ENCODE measurements around the gene CFAP410. TPM values are rescaled to one million over a fixed set of nuclear protein-coding genes. Genes with fewer than 3 reads are reported as not detected.

Gene CFAP410
- total RNA-seq, 1 donor from 2014 or later, result 24.3 TPM

DNA sequence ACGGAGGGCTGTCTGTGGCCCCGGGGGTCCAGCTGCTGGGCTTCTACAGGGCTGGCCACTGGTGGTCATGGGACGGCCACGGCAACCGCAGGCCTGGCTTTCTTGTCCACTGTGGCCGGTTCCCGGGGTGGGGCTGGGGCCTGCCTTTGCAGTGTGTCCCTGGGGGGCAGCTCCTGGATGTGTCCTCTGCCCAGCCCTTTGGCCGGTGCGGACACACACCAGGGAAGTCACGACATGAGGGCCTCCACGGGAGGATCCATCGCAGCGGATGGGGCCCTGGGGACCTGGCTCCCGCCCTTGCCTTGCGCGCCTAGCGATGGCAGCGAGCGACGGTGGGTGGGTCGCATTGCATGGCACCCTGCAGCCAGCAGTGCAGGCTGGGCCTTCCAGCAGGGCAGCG, 21.3 kb downstream of the CFAP410 start:
- Histone ChIP-seq H3K4me3 (no peak overlapping the region), H3K36me3 (peaks cover 0 to 68% of the 10 kb centered on the region in 2 donors), H3K9me3 (no peaks in the 10 kb centered on the region), H3K27ac (no peak overlapping the region), H3K27me3 (no peaks in the 10 kb centered on the region), H3K4me1 (no peaks in the 10 kb centered on the region)
- intact Hi-C loops (cut with DNase I), result loop anchor here (10.0 kb wide), 1 partner anchor 513 kb away; no protein-coding TSS in a partner anchor
- DNase-seq (ENCODE audit: extremely low spot score in 2 of 2), result no peak
- TF ChIP-seq POLR2A (IDR thresholded peaks at IDR 0.05), result no peak
- TF ChIP-seq, protein P1, sequence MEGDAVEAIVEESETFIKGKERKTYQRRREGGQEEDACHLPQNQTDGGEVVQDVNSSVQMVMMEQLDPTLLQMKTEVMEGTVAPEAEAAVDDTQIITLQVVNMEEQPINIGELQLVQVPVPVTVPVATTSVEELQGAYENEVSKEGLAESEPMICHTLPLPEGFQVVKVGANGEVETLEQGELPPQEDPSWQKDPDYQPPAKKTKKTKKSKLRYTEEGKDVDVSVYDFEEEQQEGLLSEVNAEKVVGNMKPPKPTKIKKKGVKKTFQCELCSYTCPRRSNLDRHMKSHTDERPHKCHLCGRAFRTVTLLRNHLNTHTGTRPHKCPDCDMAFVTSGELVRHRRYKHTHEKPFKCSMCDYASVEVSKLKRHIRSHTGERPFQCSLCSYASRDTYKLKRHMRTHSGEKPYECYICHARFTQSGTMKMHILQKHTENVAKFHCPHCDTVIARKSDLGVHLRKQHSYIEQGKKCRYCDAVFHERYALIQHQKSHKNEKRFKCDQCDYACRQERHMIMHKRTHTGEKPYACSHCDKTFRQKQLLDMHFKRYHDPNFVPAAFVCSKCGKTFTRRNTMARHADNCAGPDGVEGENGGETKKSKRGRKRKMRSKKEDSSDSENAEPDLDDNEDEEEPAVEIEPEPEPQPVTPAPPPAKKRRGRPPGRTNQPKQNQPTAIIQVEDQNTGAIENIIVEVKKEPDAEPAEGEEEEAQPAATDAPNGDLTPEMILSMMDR (IDR thresholded peaks at IDR 0.05), result no peak
- TF ChIP-seq POLR2AphosphoS5 (IDR thresholded peaks at IDR 0.05; ENCODE audit: insufficient read depth in 1 of 2, low read depth in 1 of 2), result no peak

DNA sequence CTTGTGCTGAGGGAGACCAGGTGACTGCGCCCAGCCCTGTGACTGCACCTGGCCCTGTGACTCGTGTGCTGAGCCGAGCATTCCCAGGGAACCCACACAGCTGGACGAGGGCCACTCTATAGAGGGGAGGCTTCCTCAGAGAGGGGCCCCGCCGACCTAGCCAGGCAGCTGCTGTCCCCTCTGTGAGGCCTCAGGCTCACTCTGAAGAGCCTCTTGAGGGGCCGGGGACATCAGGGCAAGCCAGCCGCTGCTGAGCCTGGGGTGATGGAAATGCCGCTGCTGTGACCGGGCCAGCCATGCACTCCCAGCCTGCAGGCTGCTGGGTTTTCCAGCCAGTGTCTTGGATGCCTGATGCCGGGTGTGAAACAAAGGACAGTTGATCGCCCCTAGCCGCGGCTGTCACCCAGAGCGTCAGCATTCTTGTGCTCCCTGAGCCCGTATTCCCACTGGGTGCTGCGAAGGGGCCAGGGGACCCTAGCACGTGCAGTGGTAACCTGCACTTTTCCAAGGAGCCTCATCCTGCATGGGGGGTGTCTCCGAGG, 21.9 kb downstream of the CFAP410 start:
- intact Hi-C loops (cut with DNase I), result loop anchor here (10.0 kb wide), 1 partner anchor 513 kb away; no protein-coding TSS in a partner anchor
- Histone ChIP-seq H3K4me1 (no peaks in the 10 kb centered on the region), H3K27ac (no peak overlapping the region), H3K4me3 (no peak overlapping the region), H3K27me3 (no peaks in the 10 kb centered on the region), H3K36me3 (peaks cover 0 to 68% of the 10 kb centered on the region in 2 donors), H3K9me3 (no peaks in the 10 kb centered on the region)
- DNase-seq (ENCODE audit: extremely low spot score in 2 of 2), result no peak
- TF ChIP-seq, protein P1 (IDR thresholded peaks at IDR 0.05), result no peak
- TF ChIP-seq POLR2AphosphoS5 (IDR thresholded peaks at IDR 0.05; ENCODE audit: insufficient read depth in 1 of 2, low read depth in 1 of 2), result no peak
- TF ChIP-seq POLR2A (IDR thresholded peaks at IDR 0.05), result no peak

DNA sequence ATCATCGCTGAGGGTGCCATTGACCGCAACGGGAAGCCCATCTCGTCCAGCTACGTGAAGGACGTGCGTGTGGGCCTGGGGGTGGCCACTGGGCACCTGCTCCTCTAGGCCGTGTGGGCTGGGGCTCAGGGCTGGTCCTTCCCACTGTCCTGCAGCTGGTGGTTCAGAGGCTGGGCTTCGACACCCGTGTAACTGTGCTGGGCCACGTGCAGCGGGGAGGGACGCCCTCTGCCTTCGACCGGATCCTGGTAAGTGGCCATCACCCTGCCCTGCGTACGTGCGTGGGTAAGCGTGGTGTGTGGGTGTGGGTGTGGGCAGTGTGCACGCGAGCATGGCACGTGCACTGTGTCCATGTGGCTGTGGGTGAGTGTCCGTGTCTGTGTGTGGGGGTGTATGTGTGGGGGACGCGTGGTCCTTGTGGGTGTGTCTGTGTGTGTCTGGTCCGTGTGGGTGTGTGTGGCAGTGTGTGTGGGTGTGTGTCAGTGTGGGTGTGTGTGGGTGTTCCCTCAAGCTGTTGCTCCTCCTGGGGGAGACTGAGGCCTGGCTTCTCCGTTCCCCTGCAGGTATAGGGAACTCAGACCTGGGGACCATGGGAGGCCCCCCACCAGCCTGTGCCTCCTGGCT, 22.8 kb downstream of the CFAP410 start:
- intact Hi-C loops (cut with DNase I), result loop anchor here (10.0 kb wide), 1 partner anchor 512 kb away; no protein-coding TSS in a partner anchor
- no peak for TF ChIP-seq POLR2AphosphoS5 (IDR thresholded peaks at IDR 0.05; ENCODE audit: insufficient read depth in 1 of 2, low read depth in 1 of 2)
- TF ChIP-seq POLR2A (IDR thresholded peaks at IDR 0.05), result no peak
- TF ChIP-seq, protein P1 (IDR thresholded peaks at IDR 0.05), result no peak
- Histone ChIP-seq H3K4me1 (no peaks in the 10 kb centered on the region), H3K27me3 (no peaks in the 10 kb centered on the region), H3K4me3 (no peak overlapping the region), H3K27ac (no peak overlapping the region), H3K9me3 (no peaks in the 10 kb centered on the region), H3K36me3 (peaks cover 0 to 68% of the 10 kb centered on the region in 2 donors)
- no peak for DNase-seq (ENCODE audit: extremely low spot score in 2 of 2)

DNA sequence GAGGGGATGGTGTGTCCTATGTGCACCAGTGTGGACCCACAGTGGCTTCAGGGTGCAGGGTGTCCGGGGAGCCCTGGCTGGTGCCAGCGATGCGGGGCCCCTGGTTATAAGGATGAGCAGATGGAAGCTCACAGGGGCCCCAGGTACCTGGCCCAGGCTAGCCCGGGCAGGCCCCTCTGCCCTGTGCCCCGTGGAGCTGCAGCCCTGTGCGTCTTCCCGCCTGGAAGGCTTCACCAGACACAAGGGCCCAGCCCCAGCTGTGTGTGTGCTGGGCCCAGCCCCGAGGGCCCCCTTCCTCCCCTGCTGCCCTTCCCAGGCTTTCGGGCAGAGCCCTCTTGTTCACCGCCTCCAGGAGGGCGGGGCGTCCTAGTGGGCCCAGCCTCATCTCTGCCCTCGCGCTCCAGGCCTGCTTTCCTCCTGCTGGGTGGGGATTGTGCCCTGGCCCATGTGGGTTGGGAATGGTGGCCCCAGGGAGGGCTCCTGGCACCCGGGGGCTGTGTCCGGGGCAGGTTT, 23.4 kb downstream of the CFAP410 start:
- H3K36me3 ChIP-seq, result peaks cover 0 to 68% of the 10 kb centered on the region in 2 donors
- H3K4me3 ChIP-seq, result no peak overlapping the region
- intact Hi-C loops (cut with DNase I), result loop anchor here (2.0 to 10.0 kb wide), 2 partner anchors 13 to 511 kb away; no protein-coding TSS in a partner anchor
- H3K4me1 ChIP-seq, result no peaks in the 10 kb centered on the region
- H3K27me3 ChIP-seq, result no peaks in the 10 kb centered on the region
- DNase-seq (ENCODE audit: extremely low spot score in 2 of 2), result no peak
- no peaks in the 10 kb centered on the region for H3K9me3 ChIP-seq
- no peak overlapping the region for H3K27ac ChIP-seq
- TF ChIP-seq, protein P1 (IDR thresholded peaks at IDR 0.05), result no peak
- TF ChIP-seq POLR2A (IDR thresholded peaks at IDR 0.05), result no peak
- TF ChIP-seq POLR2AphosphoS5 (IDR thresholded peaks at IDR 0.05; ENCODE audit: insufficient read depth in 1 of 2, low read depth in 1 of 2), result no peak

DNA sequence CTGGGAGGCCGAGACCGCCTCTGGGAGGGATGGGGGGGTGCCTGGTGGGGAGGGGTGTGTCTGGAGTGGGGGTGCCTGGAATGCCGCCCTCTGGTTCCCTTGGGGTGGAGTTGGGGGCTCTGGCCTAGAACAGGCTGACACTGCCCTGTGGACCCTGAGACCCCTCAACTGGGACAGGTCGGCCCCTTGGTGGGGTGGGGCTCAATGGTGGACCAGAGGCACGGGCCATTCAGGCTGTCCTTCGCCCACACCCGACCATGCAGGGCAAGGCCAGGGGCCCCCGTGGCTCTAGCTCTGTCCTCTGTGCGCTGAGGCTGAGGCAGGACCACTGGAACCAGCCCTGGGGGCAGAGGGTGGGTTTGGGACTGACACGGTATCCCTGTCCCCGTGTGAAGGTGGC, 24.6 kb downstream of the CFAP410 start:
- Histone ChIP-seq H3K27ac (no peak overlapping the region), H3K4me3 (no peak overlapping the region), H3K9me3 (no peaks in the 10 kb centered on the region), H3K27me3 (no peaks in the 10 kb centered on the region), H3K4me1 (no peaks in the 10 kb centered on the region), H3K36me3 (peaks cover 0 to 69% of the 10 kb centered on the region in 2 donors)
- no peak for TF ChIP-seq POLR2A (IDR thresholded peaks at IDR 0.05)
- no peak for TF ChIP-seq POLR2AphosphoS5 (IDR thresholded peaks at IDR 0.05; ENCODE audit: insufficient read depth in 1 of 2, low read depth in 1 of 2)
- TF ChIP-seq, protein P1 (IDR thresholded peaks at IDR 0.05), result no peak
- DNase-seq (ENCODE audit: extremely low spot score in 2 of 2), result no peak
- intact Hi-C loops (cut with DNase I), result loop anchor here (2.0 to 10.0 kb wide), 2 partner anchors 14 to 510 kb away; no protein-coding TSS in a partner anchor

All from vagina (tissue), 2 donors.